ENCODE data around the gene ASPHD1. TPM values are rescaled to one million over a fixed set of nuclear protein-coding genes. Genes with fewer than 3 reads are reported as not detected.

Gene ASPHD1
- total and polyA plus RNA-seq, 2 of the 8 experiments (the other 6 are each of a cell fraction or from before 2014, with no cell fraction given) = 14.5 to 18.6 TPM

DNA sequence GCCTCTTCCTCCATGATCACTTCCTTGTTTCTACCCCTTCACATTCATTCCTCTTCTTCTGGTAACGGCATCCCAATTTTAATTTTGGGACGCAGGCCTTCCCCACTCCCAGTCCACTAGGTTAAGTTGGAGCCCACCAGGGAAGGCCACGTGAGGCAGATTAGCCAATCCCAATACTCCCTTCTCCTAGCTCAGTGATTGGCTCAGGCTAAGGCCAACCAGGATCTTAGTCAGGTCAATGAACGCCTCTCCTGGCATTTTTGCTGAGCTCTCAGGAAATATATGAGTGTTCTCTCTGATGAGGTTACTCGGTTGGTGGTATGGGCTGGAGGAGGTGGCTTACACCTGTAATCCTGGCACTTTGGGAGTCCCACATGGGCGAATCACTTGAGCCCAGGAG lies 16.3 kb upstream of the ASPHD1 start:
- H3K56ac ChIP-seq (replicated peaks; ENCODE audit: insufficient read length, low read depth, low read length) = no peak overlapping the region
- no peak overlapping the region for H2BK120ac ChIP-seq (replicated peaks; ENCODE audit: low read depth, low read length)
- no peak overlapping the region for H3K18ac ChIP-seq (ENCODE audit: extremely low read depth, low read length)
- H2BK12ac ChIP-seq (ENCODE audit: low read depth, low read length) = no peak overlapping the region
- peaks cover 0 to 1% of the 10 kb centered on the region in 2 experiments for H4K20me1 ChIP-seq (replicated peaks in 1 of 2; ENCODE audit: control insufficient read depth in 1 of 2, insufficient read depth in 2 of 2, low read length in 2 of 2)
- H3K36me3 ChIP-seq (ENCODE audit: control insufficient read depth in 2 of 4, insufficient read depth in 4 of 4, low read length in 3 of 4) = peaks cover 0 to 9% (median 6%) of the 10 kb centered on the region in 4 experiments; a peak in 7 of 8 replicates
- no peaks in the 10 kb centered on the region for H3K4me1 ChIP-seq (replicated peaks in 1 of 4; ENCODE audit: control insufficient read depth in 3 of 4, insufficient read depth in 4 of 4, low read length in 3 of 4)
- no peaks in the 10 kb centered on the region for H3K27me3 ChIP-seq (replicated peaks in 1 of 4; ENCODE audit: control insufficient read depth in 3 of 4, extremely low read depth in 1 of 4, insufficient read depth in 3 of 4, low read length in 3 of 4)
- no peak overlapping the region for H2AFZ ChIP-seq (ENCODE audit: low read length)
- no peak overlapping the region for H3K23ac ChIP-seq (ENCODE audit: insufficient read length)
- no peak overlapping the region for H2BK15ac ChIP-seq (ENCODE audit: low read length)
- no peak overlapping the region for H3K27ac ChIP-seq (ENCODE audit: low read depth, low read length)
- ChIA-PET POLR2A (ENCODE audit: partially characterized antibody) (no interaction called here), CTCF (ENCODE audit: partially characterized antibody) (interaction anchor here (0.6 to 1.6 kb wide), 2 partner anchors 148 to 207 kb away, joined by 4 to 7 read pairs; no protein-coding TSS in a partner anchor)
- no peaks in the 10 kb centered on the region for H3K79me1 ChIP-seq (ENCODE audit: low read depth, low read length)
- 91% methylated on average over 6 of the region's 6 CpGs; no CpG with 5 or more reads in 1 of the 2 experiments for WGBS, 2 experiments (ENCODE audit: extremely low coverage in 1 of 2, insufficient coverage in 1 of 2, insufficient read length in 1 of 2, insufficient replicate concordance in 2 of 2, low coverage in 1 of 2, low lambda C conversion rate in 2 of 2, missing lambda C conversion rate in 1 of 2)
- no peak overlapping the region for H3K14ac ChIP-seq (ENCODE audit: insufficient read length)
- H3K9ac ChIP-seq (replicated peaks in 1 of 4; ENCODE audit: extremely low read depth in 1 of 4, low read depth in 3 of 4, low read length in 3 of 4) = no peak overlapping the region
- no peak overlapping the region for H3K4me3 ChIP-seq (ENCODE audit: extremely low read depth in 1 of 4, insufficient read depth in 2 of 4, low read depth in 3 of 4, low read length in 4 of 4)
- no peaks in the 10 kb centered on the region for H3K23me2 ChIP-seq (ENCODE audit: low read depth, low read length)
- H2BK20ac ChIP-seq (ENCODE audit: low read length) = no peak overlapping the region
- no peak overlapping the region for H3K4ac ChIP-seq (replicated peaks; ENCODE audit: insufficient read length, low read depth, low read length)
- no peak overlapping the region for H4K8ac ChIP-seq (ENCODE audit: extremely low read depth, insufficient read depth, low read length)
- H2BK5ac ChIP-seq (ENCODE audit: low read depth, low read length) = no peak overlapping the region
- H3K79me2 ChIP-seq (ENCODE audit: control insufficient read depth in 1 of 2, insufficient read depth in 2 of 2, low read length in 2 of 2) = no peaks in the 10 kb centered on the region
- FAIRE-seq (no peak), DNase-seq (ENCODE audit: low read depth in 1 of 2, low spot score in 2 of 2) (no peak)
- no peak overlapping the region for H4K5ac ChIP-seq (ENCODE audit: insufficient read length, low read depth, low read length)
- no peak overlapping the region for H3K4me2 ChIP-seq (ENCODE audit: insufficient read depth in 1 of 2, low read depth in 2 of 2, low read length in 2 of 2)
- no peak overlapping the region for H4K91ac ChIP-seq (replicated peaks; ENCODE audit: insufficient read length, low read length)
- H3K9me3 ChIP-seq (ENCODE audit: insufficient read depth in 2 of 2, low read depth in 1 of 2, low read length in 1 of 2) = no peaks in the 10 kb centered on the region
- no peak for TF ChIP-seq JUN (IDR thresholded peaks at IDR 0.05; ENCODE audit: low read depth, low read length)
- TF ChIP-seq POU5F1 (IDR thresholded peaks at IDR 0.05; ENCODE audit: low read depth, low read length) = no peak
- TF ChIP-seq EP300 (IDR thresholded peaks at IDR 0.05; ENCODE audit: borderline replicate concordance in 1 of 2, low read depth in 2 of 2, low read length in 2 of 2) = no peak
- no peak for TF ChIP-seq TAF7 (optimal IDR thresholded peaks at IDR 0.05; ENCODE audit: borderline replicate concordance, low read depth, low read length)
- no peak for TF ChIP-seq HDAC2 (IDR thresholded peaks at IDR 0.05; ENCODE audit: borderline replicate concordance in 1 of 2, low read depth in 2 of 2, low read length in 2 of 2)
- peak; percentile 24; the same call in 1 of the 2 replicates for TF ChIP-seq USF2 (IDR thresholded peaks at IDR 0.05; ENCODE audit: low read length)
- no peak for TF ChIP-seq CHD1 (IDR thresholded peaks at IDR 0.05; ENCODE audit: low read depth, low read length)
- H2AK5ac ChIP-seq (ENCODE audit: low read depth, low read length) = no peak overlapping the region

Measured in H1 (cell line).